Testis (tissue), 3 donors: ENCODE measurements around the gene PPP1R9A. TPM values are rescaled to one million over a fixed set of nuclear protein-coding genes. Genes with fewer than 3 reads are reported as not detected.

Experiments used
- DNase-seq: peaks from one replicate; pipeline ENCODE4 v3.0.0-alpha.2; 2019
- H3K27ac ChIP-seq, 2 donors: fragments of 200-600 bp; sonication (generic); one replicate each; pipeline ENCODE4 v1.5.1; 2019
- H3K27me3 ChIP-seq: fragments of 200-600 bp; sonication (generic); one replicate; pipeline ENCODE4 v1.5.1; 2019
- H3K36me3 ChIP-seq: fragments of 200-600 bp; sonication (generic); one replicate; pipeline ENCODE4 v1.5.1; 2017; ENCODE audit warnings: low read depth; ENCODE audit errors: missing control alignments
- H3K4me1 ChIP-seq: fragments of 200-600 bp; sonication (generic); one replicate; pipeline ENCODE4 v1.5.1; 2019
- H3K4me3 ChIP-seq, 2 donors: fragments of 200-600 bp; sonication (generic); one replicate each; pipeline ENCODE4 v1.5.1; 2017 to 2019
- H3K9me3 ChIP-seq: fragments of 200-600 bp; sonication (generic); one replicate; pipeline ENCODE4 v1.5.1; 2017
- POLR2A ChIP-seq: fragments of 450-650 bp; IDR thresholded peaks from one replicate; pipeline ENCODE4 v1.6.1; 2017; ENCODE audit warnings: antibody characterized with exemption, mild to moderate bottlenecking, moderate library complexity
- WGBS, 2 donors: methylation state at CpG; one replicate each; pipeline ENCODE4 v1.1.5; 2018; 5-methylcytosine and 5-hydroxymethylcytosine counted together
- intact Hi-C: fragments of 100-400 bp; cut with DNase I; formaldehyde crosslinking; loops from one replicate; pipeline ENCODE4 v1.15.1; 2023; ENCODE audit warnings: low total_unique reads
- polyA plus RNA-seq: library from polyadenylated mRNA; stranded (reverse); fragments of 350-450 nt; fragmentation: Illumina TruSeq; extraction: RNeasy Lipid Tissue Mini Kit (QIAGEN cat#74804); gene quantifications from one replicate; pipeline ENCODE4 v1.2.3, GENCODE V29; 2014; ENCODE audit warnings: low read depth, low replicate concordance; ENCODE audit not compliant: insufficient read depth
- total RNA-seq, 2 donors: library from RNA; depleted of rRNA; stranded (reverse); fragments of >200 nt; gene quantifications; one replicate each; pipeline ENCODE4 v1.2.3, GENCODE V29; 2016
- TF ChIP-seq, protein P1 (sequence below), 3 experiments: fragments of 450-650 bp in 2 of 3; fragments of 200-600 bp in 1 of 3; sonication (generic) in 1 of 3; IDR thresholded peaks; one replicate each; pipeline ENCODE4 v1.5.1; 2016 to 2019; ENCODE audit warnings: antibody characterized with exemption in 3 of 3, mild to moderate bottlenecking in 2 of 3, moderate library complexity in 1 of 3

PPP1R9A gene
- total and polyA plus RNA-seq, 3 donors from 2014 or later, result 16.7 to 47.8 (median 47.0) TPM

- Histone ChIP-seq H3K27me3 (no peaks in the 10 kb centered on the region), H3K4me3 (no peak overlapping the region), H3K9me3 (no peaks in the 10 kb centered on the region), H3K4me1 (no peaks in the 10 kb centered on the region), H3K27ac (no peak overlapping the region), H3K36me3 (no peaks in the 10 kb centered on the region)
- TF ChIP-seq, protein P1, sequence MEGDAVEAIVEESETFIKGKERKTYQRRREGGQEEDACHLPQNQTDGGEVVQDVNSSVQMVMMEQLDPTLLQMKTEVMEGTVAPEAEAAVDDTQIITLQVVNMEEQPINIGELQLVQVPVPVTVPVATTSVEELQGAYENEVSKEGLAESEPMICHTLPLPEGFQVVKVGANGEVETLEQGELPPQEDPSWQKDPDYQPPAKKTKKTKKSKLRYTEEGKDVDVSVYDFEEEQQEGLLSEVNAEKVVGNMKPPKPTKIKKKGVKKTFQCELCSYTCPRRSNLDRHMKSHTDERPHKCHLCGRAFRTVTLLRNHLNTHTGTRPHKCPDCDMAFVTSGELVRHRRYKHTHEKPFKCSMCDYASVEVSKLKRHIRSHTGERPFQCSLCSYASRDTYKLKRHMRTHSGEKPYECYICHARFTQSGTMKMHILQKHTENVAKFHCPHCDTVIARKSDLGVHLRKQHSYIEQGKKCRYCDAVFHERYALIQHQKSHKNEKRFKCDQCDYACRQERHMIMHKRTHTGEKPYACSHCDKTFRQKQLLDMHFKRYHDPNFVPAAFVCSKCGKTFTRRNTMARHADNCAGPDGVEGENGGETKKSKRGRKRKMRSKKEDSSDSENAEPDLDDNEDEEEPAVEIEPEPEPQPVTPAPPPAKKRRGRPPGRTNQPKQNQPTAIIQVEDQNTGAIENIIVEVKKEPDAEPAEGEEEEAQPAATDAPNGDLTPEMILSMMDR (IDR thresholded peaks at IDR 0.05), result no peak
- TF ChIP-seq POLR2A, result no peak
- WGBS, 2 donors, result 61% methylated on average over 4 of the region's 4 CpGs
- no peak for DNase-seq
- intact Hi-C loops, result no loop called here
Observed at GRCh38 chr7:95330204-95330960, 423.0 kb downstream of the PPP1R9A start.

DNA sequence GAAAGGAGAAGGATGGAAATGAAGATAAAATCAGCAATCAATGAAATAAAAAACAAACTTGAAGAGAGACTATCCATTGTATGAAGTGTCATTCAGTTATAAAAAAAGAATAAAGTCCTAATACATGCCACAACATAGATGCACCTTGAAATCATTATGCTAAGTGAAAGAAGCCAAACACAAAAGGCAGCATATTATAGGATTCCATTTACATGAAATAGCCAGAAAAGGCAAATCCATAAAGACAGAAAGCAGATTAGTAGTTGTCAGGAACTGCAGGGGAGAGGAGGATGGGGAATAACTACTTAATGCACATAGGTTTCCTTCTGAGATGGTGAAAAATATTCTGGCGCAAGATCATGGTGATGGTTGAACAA, 423.6 kb downstream of the PPP1R9A start:
- no peak overlapping the region for H3K27ac ChIP-seq
- H3K9me3 ChIP-seq, result no peaks in the 10 kb centered on the region
- no peaks in the 10 kb centered on the region for H3K4me1 ChIP-seq
- H3K4me3 ChIP-seq, result no peak overlapping the region
- DNase-seq, result no peak
- intact Hi-C loops, result no loop called here
- TF ChIP-seq, protein P1 (IDR thresholded peaks at IDR 0.05), result no peak
- TF ChIP-seq POLR2A, result no peak
- no peaks in the 10 kb centered on the region for H3K36me3 ChIP-seq
- 88 to 98% methylated on average over 1 of the region's 1 CpG for WGBS, 2 donors
- no peaks in the 10 kb centered on the region for H3K27me3 ChIP-seq

DNA sequence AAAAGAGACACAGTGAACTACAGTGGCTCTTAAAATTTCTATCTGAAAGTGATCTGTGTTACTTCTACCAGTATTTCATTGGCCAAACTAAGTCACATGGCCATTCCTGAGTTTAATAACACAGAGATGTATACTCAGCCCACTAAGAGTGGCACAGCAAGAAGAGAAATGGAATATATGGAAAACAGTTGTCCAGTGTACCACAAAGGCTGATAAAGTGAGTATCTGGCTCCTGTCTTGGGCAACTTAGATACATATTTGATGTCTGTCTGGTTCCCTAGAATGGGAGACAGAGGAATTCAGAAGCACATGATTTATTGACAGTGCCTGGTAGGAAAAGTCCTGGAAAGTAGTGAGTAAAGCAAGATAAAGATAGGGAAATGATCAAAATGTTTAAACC, 427.1 kb downstream of the PPP1R9A start:
- intact Hi-C loops, result no loop called here
- DNase-seq, result no peak
- no peak overlapping the region for H3K4me3 ChIP-seq
- no peak overlapping the region for H3K27ac ChIP-seq
- H3K4me1 ChIP-seq, result no peaks in the 10 kb centered on the region
- H3K9me3 ChIP-seq, result no peaks in the 10 kb centered on the region
- H3K27me3 ChIP-seq, result no peaks in the 10 kb centered on the region
- TF ChIP-seq POLR2A, result no peak
- TF ChIP-seq, protein P1 (IDR thresholded peaks at IDR 0.05), result no peak
- H3K36me3 ChIP-seq, result no peaks in the 10 kb centered on the region

DNA sequence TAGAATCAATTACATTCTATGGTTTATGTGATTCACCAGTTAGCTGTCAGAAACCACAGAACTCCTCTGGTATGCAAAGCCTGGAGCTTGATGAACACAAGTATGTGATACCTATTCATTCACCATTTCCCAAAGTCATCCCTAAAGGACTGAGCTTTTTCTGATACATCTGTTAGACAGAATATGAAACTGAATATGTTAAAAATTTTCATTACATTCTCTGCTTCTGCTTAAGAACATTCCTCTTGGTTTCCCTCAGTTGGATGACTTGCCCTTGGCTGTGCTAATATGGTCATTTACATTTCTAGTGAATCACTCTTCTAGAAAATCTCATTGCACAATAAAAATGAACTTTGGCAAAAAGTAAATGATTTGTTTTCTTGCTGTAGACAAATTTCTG, 427.7 kb downstream of the PPP1R9A start:
- no peaks in the 10 kb centered on the region for H3K27me3 ChIP-seq

More for the DNA sequence above, 427.7 kb downstream of the PPP1R9A start:
- no peaks in the 10 kb centered on the region for H3K9me3 ChIP-seq
- H3K4me1 ChIP-seq, result no peaks in the 10 kb centered on the region
- H3K4me3 ChIP-seq, result no peak overlapping the region
- H3K36me3 ChIP-seq, result no peaks in the 10 kb centered on the region
- intact Hi-C loops, result no loop called here
- H3K27ac ChIP-seq, result no peak overlapping the region
- DNase-seq, result no peak
- TF ChIP-seq, protein P1 (IDR thresholded peaks at IDR 0.05), result no peak
- no peak for TF ChIP-seq POLR2A
